Suppressor macrophage treated with lipopolysaccharide for 4 hours (primary cell): Measurements from ENCODE around the gene EGLN1.
"Not testable (repeated sequence)": the region's sequence is repeated elsewhere in the genome, so short reads cannot be mapped to it uniquely, and the experiment has no call there.

Experiments used
- DNase-seq: peaks from one replicate; pipeline ENCODE4 v3.0.0-alpha.2; 2020

EGLN1 gene

GRCh38 chr1:231357187-231357772, 64.8 kb downstream of the EGLN1 start:
- no peak for DNase-seq

GRCh38 chr1:231355171-231355570, 66.9 kb downstream of the EGLN1 start:
- DNase-seq: no peak

- DNase-seq: no peak
Measured at GRCh38 chr1:231354330-231355020, 67.6 kb downstream of the EGLN1 start.

- no peak for DNase-seq
Measured at GRCh38 chr1:231353086-231353485, 69.0 kb downstream of the EGLN1 start.

- no peak for DNase-seq
Measured at GRCh38 chr1:231351816-231352215, 70.3 kb downstream of the EGLN1 start.

GRCh38 chr1:231348856-231349255, 73.2 kb downstream of the EGLN1 start:
- DNase-seq: not testable (repeated sequence)

GRCh38 chr1:231348442-231348841, 73.6 kb downstream of the EGLN1 start:
- no peak for DNase-seq

GRCh38 chr1:231347961-231348360, 74.1 kb downstream of the EGLN1 start:
- DNase-seq: no peak

- no peak for DNase-seq
Measured at GRCh38 chr1:231340328-231341013, 81.6 kb downstream of the EGLN1 start.

- DNase-seq: peak; percentile 9
Measured at GRCh38 chr1:231338270-231339128, 83.6 kb downstream of the EGLN1 start, which contains the start of gene SPRTN. SPRTN (plus strand) TSS chr1:231338293; CDS start chr1:231338384, 91 bp downstream.

GRCh38 chr1:231337472-231338269, 84.4 kb downstream of the EGLN1 start, which contains the start of gene EXOC8:
EXOC8 (minus strand) TSS chr1:231337852; CDS start chr1:231337745, 107 bp downstream.
- peak; percentile 99 for DNase-seq

GRCh38 chr1:231337043-231337471, 85.0 kb downstream of the EGLN1 start:
- DNase-seq: no peak

GRCh38 chr1:231335663-231336602, 86.2 kb downstream of the EGLN1 start:
- no peak for DNase-seq

- DNase-seq: no peak
Measured at GRCh38 chr1:231334952-231335351, 87.1 kb downstream of the EGLN1 start.

- DNase-seq: no peak
Measured at GRCh38 chr1:231334079-231334666, 87.9 kb downstream of the EGLN1 start.

GRCh38 chr1:231332761-231333160, 89.3 kb downstream of the EGLN1 start:
- no peak for DNase-seq

GRCh38 chr1:231329483-231329882, 92.6 kb downstream of the EGLN1 start:
- no peak for DNase-seq

GRCh38 chr1:231327617-231328016, 94.5 kb downstream of the EGLN1 start:
- no peak for DNase-seq

- DNase-seq: no peak
Measured at GRCh38 chr1:231326248-231326647, 95.8 kb downstream of the EGLN1 start.

GRCh38 chr1:231324660-231325059, 97.4 kb downstream of the EGLN1 start:
- no peak for DNase-seq
